Activated T-cell treated with anti-CD3 and anti-CD28 coated beads, Interleukin-2, amount 50 U/mL, for 4 hours (primary cell): ENCODE measurements around the gene WFIKKN2. TPM values are rescaled to one million over a fixed set of nuclear protein-coding genes. Genes with fewer than 3 reads are reported as not detected.

Experiments used
- ATAC-seq, 2 donors: fragments of 200-7000 bp; cut with Tn5 transposase; one replicate each; pipeline ENCODE4 v1.10.0; 2021
- DNase-seq: peaks from one replicate; pipeline ENCODE4 v3.0.0-alpha.2; 2020
- H3K27me3 Mint-ChIP-seq: one replicate; pipeline ENCODE4 v1.8.0; 2021; ENCODE audit warnings: low read depth, mixed read lengths
- H3K36me3 Mint-ChIP-seq: one replicate; pipeline ENCODE4 v1.8.0; 2022; ENCODE audit warnings: mixed read lengths; ENCODE audit not compliant: insufficient read depth
- H3K4me1 Mint-ChIP-seq: one replicate; pipeline ENCODE4 v1.8.0; 2021; ENCODE audit warnings: low read depth, mixed read lengths
- H3K4me3 Mint-ChIP-seq: one replicate; pipeline ENCODE4 v1.8.0; 2021; ENCODE audit warnings: mild to moderate bottlenecking, moderate library complexity, mixed read lengths
- H3K9me3 Mint-ChIP-seq: one replicate; pipeline ENCODE4 v1.8.0; 2021; ENCODE audit warnings: mixed read lengths
- total RNA-seq, 3 donors: library from RNA; stranded (reverse); gene quantifications; one replicate each; pipeline ENCODE4 v1.2.1, GENCODE V29; 2021

The WFIKKN2 gene
- total RNA-seq, 3 donors from 2014 or later, result not detected

GRCh38 chr17:50834429-50835300, 721 bp upstream of the WFIKKN2 start:
- Mint-ChIP-seq H3K4me1 (no peaks in the 10 kb centered on the region), H3K36me3 (no peaks in the 10 kb centered on the region), H3K4me3 (no peak overlapping the region), H3K27me3 (peaks cover 17% of the 10 kb centered on the region), H3K9me3 (no peaks in the 10 kb centered on the region)
- no peak for ATAC-seq
- no peak for DNase-seq

GRCh38 chr17:50836826-50837225, 1.4 kb downstream of the WFIKKN2 start:
- Mint-ChIP-seq H3K36me3 (no peaks in the 10 kb centered on the region), H3K9me3 (no peaks in the 10 kb centered on the region), H3K4me3 (no peak overlapping the region), H3K27me3 (peaks cover 15% of the 10 kb centered on the region), H3K4me1 (peaks cover 1% of the 10 kb centered on the region)
- ATAC-seq (no peak), DNase-seq (no peak)

- Mint-ChIP-seq H3K4me1 (peaks cover 1% of the 10 kb centered on the region), H3K36me3 (no peaks in the 10 kb centered on the region), H3K4me3 (no peak overlapping the region), H3K27me3 (peaks cover 15% of the 10 kb centered on the region), H3K9me3 (no peaks in the 10 kb centered on the region)
- DNase-seq, result no peak
- ATAC-seq, result no peak
These were observed 2.0 kb downstream of the WFIKKN2 start for GRCh38 chr17:50837286-50837979.

- DNase-seq (no peak), ATAC-seq (no peak)
- Mint-ChIP-seq H3K27me3 (peaks cover 15% of the 10 kb centered on the region), H3K4me3 (no peak overlapping the region), H3K36me3 (no peaks in the 10 kb centered on the region), H3K4me1 (peaks cover 1% of the 10 kb centered on the region), H3K9me3 (no peaks in the 10 kb centered on the region)
These were observed 2.9 kb downstream of the WFIKKN2 start for GRCh38 chr17:50837980-50838954.

- no peak for DNase-seq
These were observed 4.4 kb downstream of the WFIKKN2 start for GRCh38 chr17:50839591-50840310.

GRCh38 chr17:50840311-50840851, 5.0 kb downstream of the WFIKKN2 start:
- Mint-ChIP-seq H3K4me3 (no peak overlapping the region), H3K36me3 (no peaks in the 10 kb centered on the region), H3K9me3 (no peaks in the 10 kb centered on the region), H3K4me1 (peaks cover 1% of the 10 kb centered on the region), H3K27me3 (peaks cover 5% of the 10 kb centered on the region)
- DNase-seq, result no peak
- ATAC-seq, result no peak

More at GRCh38 chr17:50839591-50840310, 4.4 kb downstream of the WFIKKN2 start:
- no peak overlapping the region for H3K4me3 Mint-ChIP-seq
- H3K27me3 Mint-ChIP-seq, result peaks cover 8% of the 10 kb centered on the region
- no peaks in the 10 kb centered on the region for H3K9me3 Mint-ChIP-seq
- peaks cover 1% of the 10 kb centered on the region for H3K4me1 Mint-ChIP-seq
- ATAC-seq, result no peak
- H3K36me3 Mint-ChIP-seq, result no peaks in the 10 kb centered on the region

- Mint-ChIP-seq H3K9me3 (no peaks in the 10 kb centered on the region), H3K4me3 (no peak overlapping the region), H3K36me3 (no peaks in the 10 kb centered on the region), H3K27me3 (no peaks in the 10 kb centered on the region), H3K4me1 (peaks cover 1% of the 10 kb centered on the region)
- DNase-seq (no peak), ATAC-seq (peak in 1 of 2 donors; percentile 11)
These were observed 6.0 kb downstream of the WFIKKN2 start for GRCh38 chr17:50841277-50841948.

- H3K27me3 Mint-ChIP-seq, result no peaks in the 10 kb centered on the region
- no peaks in the 10 kb centered on the region for H3K36me3 Mint-ChIP-seq
- H3K9me3 Mint-ChIP-seq, result no peaks in the 10 kb centered on the region
- ATAC-seq, result peak; percentile 62 to 68
- no peak overlapping the region for H3K4me3 Mint-ChIP-seq
- peaks cover 1% of the 10 kb centered on the region for H3K4me1 Mint-ChIP-seq
- peak; percentile 34 for DNase-seq
These were observed 6.6 kb downstream of the WFIKKN2 start for GRCh38 chr17:50841949-50842354.

GRCh38 chr17:50842506-50843149, 7.2 kb downstream of the WFIKKN2 start:
- H3K4me1 Mint-ChIP-seq, result peaks cover 1% of the 10 kb centered on the region
- no peaks in the 10 kb centered on the region for H3K36me3 Mint-ChIP-seq
- H3K4me3 Mint-ChIP-seq, result no peak overlapping the region
- no peaks in the 10 kb centered on the region for H3K9me3 Mint-ChIP-seq
- ATAC-seq, result no peak
- no peaks in the 10 kb centered on the region for H3K27me3 Mint-ChIP-seq
- no peak for DNase-seq

GRCh38 chr17:50843150-50843905, 7.9 kb downstream of the WFIKKN2 start:
- ATAC-seq, result no peak
- H3K36me3 Mint-ChIP-seq, result no peaks in the 10 kb centered on the region
- no peak for DNase-seq

GRCh38 chr17:50844117-50844700, 8.8 kb downstream of the WFIKKN2 start:
- no peak overlapping the region for H3K4me3 Mint-ChIP-seq
- H3K27me3 Mint-ChIP-seq, result no peaks in the 10 kb centered on the region
- H3K36me3 Mint-ChIP-seq, result no peaks in the 10 kb centered on the region
- ATAC-seq, result no peak
- no peaks in the 10 kb centered on the region for H3K9me3 Mint-ChIP-seq
- no peak for DNase-seq
- peaks cover 1% of the 10 kb centered on the region for H3K4me1 Mint-ChIP-seq

More at GRCh38 chr17:50843150-50843905, 7.9 kb downstream of the WFIKKN2 start:
- Mint-ChIP-seq H3K4me1 (peaks cover 1% of the 10 kb centered on the region), H3K27me3 (no peaks in the 10 kb centered on the region), H3K4me3 (no peak overlapping the region), H3K9me3 (no peaks in the 10 kb centered on the region)
